Spleen (tissue), 13 donors: ENCODE data around the gene PCSK6. TPM values are rescaled to one million over a fixed set of nuclear protein-coding genes. Genes with fewer than 3 reads are reported as not detected.

ENCODE experiments used
- DNase-seq: peaks from one replicate; pipeline ENCODE4 v3.0.0-alpha.2; 2020
- H3K27ac ChIP-seq, 8 donors: fragments of 200-600 bp; sonication (generic) in 7 of 8; 1 replicate in 4 of 8; 2 replicates in 4 of 8; pipeline versions ENCODE4 v1.5.0 to v1.8.0; 2016 to 2021; ENCODE audit warnings: inconsistent platforms in 4 of 8, mild to moderate bottlenecking in 4 of 8, moderate library complexity in 1 of 8
- H3K27me3 ChIP-seq, 7 donors: fragments of 200-600 bp; sonication (generic) in 6 of 7; replicated peaks in 1 of 7; 1 replicate in 4 of 7; 2 replicates in 3 of 7; pipeline versions ENCODE4 v1.5.0 to v1.8.0; 2016 to 2021; ENCODE audit warnings: inconsistent platforms in 3 of 7, mild to moderate bottlenecking in 1 of 7
- H3K36me3 ChIP-seq, 6 donors: fragments of 200-600 bp; sonication (generic) in 5 of 6; 1 replicate in 4 of 6; 2 replicates in 2 of 6; pipeline versions ENCODE4 v1.5.0 to v1.8.0; 2016 to 2021; ENCODE audit warnings: inconsistent platforms in 2 of 6
- H3K4me1 ChIP-seq, 6 donors: fragments of 200-600 bp; sonication (generic) in 5 of 6; 1 replicate in 3 of 6; 2 replicates in 3 of 6; pipeline versions ENCODE4 v1.5.0 to v1.8.0; 2016 to 2021; ENCODE audit warnings: inconsistent platforms in 3 of 6
- H3K4me3 ChIP-seq, 8 donors: fragments of 200-600 bp; sonication (generic) in 7 of 8; 1 replicate in 4 of 8; 2 replicates in 4 of 8; pipeline versions ENCODE4 v1.5.0 to v1.8.0; 2016 to 2021; ENCODE audit warnings: inconsistent platforms in 4 of 8, mild to moderate bottlenecking in 4 of 8, moderate library complexity in 2 of 8
- H3K9me3 ChIP-seq, 8 donors: fragments of 200-600 bp; sonication (generic) in 7 of 8; 1 replicate in 4 of 8; 2 replicates in 4 of 8; pipeline versions ENCODE4 v1.5.0 to v1.8.0; 2016 to 2021; ENCODE audit warnings: inconsistent platforms in 4 of 8
- POLR2A ChIP-seq, 3 donors: fragments of 450-650 bp; IDR thresholded peaks; one replicate each; pipeline ENCODE4 v1.5.1; 2017; ENCODE audit warnings: antibody characterized with exemption in 3 of 3, mild to moderate bottlenecking in 1 of 3
- POLR2AphosphoS5 ChIP-seq, 3 donors: sonication (generic); formaldehyde crosslinking; IDR thresholded peaks; one replicate each; pipeline ENCODE4 v1.5.1; 2017; ENCODE audit warnings: antibody characterized with exemption in 3 of 3
- WGBS, 5 donors: extraction: QIAGEN DNeasy Blood & Tissue Kit in 3 of 5; methylation state at CpG; one replicate each; pipeline versions ENCODE4 v1.1.5 to v1.1.7; 2013 to 2018; 5-methylcytosine and 5-hydroxymethylcytosine counted together
- intact Hi-C: fragments of 100-400 bp; cut with DNase I; formaldehyde crosslinking; loops from one replicate; pipeline ENCODE4 v1.15.0; 2023; ENCODE audit warnings: low total_unique reads
- long read RNA-seq, 2 donors: transcript quantifications; one replicate each; lab custom pipeline, GENCODE V29; 2026
- polyA plus RNA-seq, 3 donors: library from polyadenylated mRNA; stranded (reverse); fragments of 200-250 nt; gene quantifications; one replicate each; pipeline ENCODE4 v1.2.1, GENCODE V29; 2013
- total RNA-seq, 7 donors: library from RNA; depleted of rRNA in 3 of 7; stranded (reverse); fragments of >200 nt in 3 of 7; fragmentation: NEBNext Ultra II Directional in 4 of 7; extraction: Animal tissue kit (Norgen Biotek cat#: 25700) in 4 of 7; gene quantifications; one replicate each; pipeline versions ENCODE4 v1.1.0 to v1.2.1, GENCODE V29; 2016 to 2021
- TF ChIP-seq, protein P1 (sequence below), 11 experiments: fragments of 200-600 bp in 7 of 11; fragments of 450-650 bp in 4 of 11; sonication (generic) in 4 of 11; IDR thresholded peaks in 8 of 11; conservative IDR thresholded peaks in 3 of 11; 1 replicate in 7 of 11; 2 replicates in 4 of 11; pipeline versions ENCODE4 v1.4.0 to v1.8.0; 2016 to 2021; ENCODE audit warnings: antibody characterized with exemption in 11 of 11, inconsistent platforms in 4 of 11, mild to moderate bottlenecking in 1 of 11
- donor health status: healthy with polysubstance abuse.
- donor health status: DM: no; HTN: no; CAD: no; lungs with moderate emphysema.
- donor health status: DM: no; HTN: no; CAD: no.
- donor health status: Bipolar disorder and iron deficiency.
- donor health status: healthy.
- donor health status: DM: no; HTN: no; CAD: no.
- donor health status: DM: yes; HTN: yes; CAD: no.

The PCSK6 gene
- total RNA-seq (100 to 1,000 TPM; 167 to 403 (median 304) TPM), polyA plus RNA-seq (10 to 100 TPM in 2 of 3 donors, 1 to 10 TPM in 1; 10.0 to 39.8 (median 21.7) TPM)
- long read RNA-seq, donor 1, full-length matches to known transcripts, result 6 of 6 reads
- long read RNA-seq, donor 1, partial matches to known transcripts, result 0 of 6 reads
- long read RNA-seq, donor 1, other reads (novel, unspliced or antisense), result 0 of 6 reads
- long read RNA-seq, donor 2, full-length matches to known transcripts, result 6 of 6 reads
- long read RNA-seq, donor 2, partial matches to known transcripts, result 0 of 6 reads
- long read RNA-seq, donor 2, other reads (novel, unspliced or antisense), result 0 of 6 reads

DNA sequence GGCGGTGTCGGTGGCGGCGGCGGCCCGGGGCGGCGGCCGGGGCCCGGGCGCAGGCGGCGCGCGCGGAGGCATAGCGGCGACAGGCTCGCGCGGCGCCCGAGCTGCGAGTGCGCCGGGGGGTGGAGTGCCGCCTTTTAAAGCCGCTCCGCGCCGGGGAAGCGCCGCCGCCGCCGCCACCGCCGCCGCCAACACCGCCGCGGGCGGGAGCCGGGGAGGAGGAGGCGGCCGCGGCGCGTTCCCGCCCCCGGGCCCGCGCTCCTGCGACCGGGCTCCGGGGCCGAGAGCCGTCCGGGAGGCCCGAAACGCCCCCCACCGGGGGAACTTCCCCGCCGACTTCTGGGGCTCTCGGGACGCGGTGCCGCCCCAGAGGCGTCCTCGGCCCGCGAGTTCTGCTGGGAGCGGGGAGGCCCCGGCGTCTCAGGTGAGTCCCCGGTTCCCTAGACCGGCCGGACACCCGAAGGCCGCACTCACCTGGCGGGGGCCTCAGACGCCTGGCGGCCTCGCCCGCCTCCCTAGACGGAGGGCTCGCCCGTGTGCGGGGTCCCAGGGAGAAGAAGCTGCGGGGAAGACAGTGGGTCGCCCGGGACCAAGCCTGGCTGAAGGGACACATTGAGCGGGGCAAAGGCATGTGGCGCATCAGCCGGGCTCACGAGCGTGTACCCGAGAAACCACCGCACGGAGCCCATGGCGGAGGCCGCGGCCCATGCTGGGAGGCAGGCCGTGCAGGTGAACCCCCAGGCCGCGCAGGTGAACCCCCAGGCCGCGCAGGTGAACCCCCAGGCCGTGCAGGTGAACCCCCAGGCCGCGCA, at the start of gene PCSK6:
Gene PCSK6 (minus strand): TSS at position 109 of the 809 bp plus-strand sequence. CDS start 37 bp downstream, at position 72.
- H3K4me1 ChIP-seq, result peaks cover 0 to 42% (median 14%) of the 10 kb centered on the region in 6 donors
- peaks cover 0 to 79% (median 24%) of the 10 kb centered on the region in 7 donors for H3K27me3 ChIP-seq
- peak within 1 kb of the TSS; percentile 53 to 87 (median 80) for H3K27ac ChIP-seq
- intact Hi-C loops, result no loop called here
- peaks cover 0 to 2% (median 0%) of the 10 kb centered on the region in 6 donors for H3K36me3 ChIP-seq
- TF ChIP-seq POLR2A (IDR thresholded peaks at IDR 0.05) (no peak), POLR2AphosphoS5 (IDR thresholded peaks at IDR 0.05) (peak; percentile 40 to 70 (median 60))
- TF ChIP-seq, protein P1, sequence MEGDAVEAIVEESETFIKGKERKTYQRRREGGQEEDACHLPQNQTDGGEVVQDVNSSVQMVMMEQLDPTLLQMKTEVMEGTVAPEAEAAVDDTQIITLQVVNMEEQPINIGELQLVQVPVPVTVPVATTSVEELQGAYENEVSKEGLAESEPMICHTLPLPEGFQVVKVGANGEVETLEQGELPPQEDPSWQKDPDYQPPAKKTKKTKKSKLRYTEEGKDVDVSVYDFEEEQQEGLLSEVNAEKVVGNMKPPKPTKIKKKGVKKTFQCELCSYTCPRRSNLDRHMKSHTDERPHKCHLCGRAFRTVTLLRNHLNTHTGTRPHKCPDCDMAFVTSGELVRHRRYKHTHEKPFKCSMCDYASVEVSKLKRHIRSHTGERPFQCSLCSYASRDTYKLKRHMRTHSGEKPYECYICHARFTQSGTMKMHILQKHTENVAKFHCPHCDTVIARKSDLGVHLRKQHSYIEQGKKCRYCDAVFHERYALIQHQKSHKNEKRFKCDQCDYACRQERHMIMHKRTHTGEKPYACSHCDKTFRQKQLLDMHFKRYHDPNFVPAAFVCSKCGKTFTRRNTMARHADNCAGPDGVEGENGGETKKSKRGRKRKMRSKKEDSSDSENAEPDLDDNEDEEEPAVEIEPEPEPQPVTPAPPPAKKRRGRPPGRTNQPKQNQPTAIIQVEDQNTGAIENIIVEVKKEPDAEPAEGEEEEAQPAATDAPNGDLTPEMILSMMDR (IDR thresholded peaks at IDR 0.05 in 8 of 11, conservative IDR thresholded peaks at IDR 0.05 in 3 of 11), result no peak
- no peaks in the 10 kb centered on the region for H3K9me3 ChIP-seq
- WGBS, 5 donors, result 21 to 55% (median 34%) methylated on average over 40 to 111 of the region's 111 CpGs
- H3K4me3 ChIP-seq, result peak within 1 kb of the TSS; percentile 27 to 71 (median 43)
- peak; percentile 76 for DNase-seq

DNA sequence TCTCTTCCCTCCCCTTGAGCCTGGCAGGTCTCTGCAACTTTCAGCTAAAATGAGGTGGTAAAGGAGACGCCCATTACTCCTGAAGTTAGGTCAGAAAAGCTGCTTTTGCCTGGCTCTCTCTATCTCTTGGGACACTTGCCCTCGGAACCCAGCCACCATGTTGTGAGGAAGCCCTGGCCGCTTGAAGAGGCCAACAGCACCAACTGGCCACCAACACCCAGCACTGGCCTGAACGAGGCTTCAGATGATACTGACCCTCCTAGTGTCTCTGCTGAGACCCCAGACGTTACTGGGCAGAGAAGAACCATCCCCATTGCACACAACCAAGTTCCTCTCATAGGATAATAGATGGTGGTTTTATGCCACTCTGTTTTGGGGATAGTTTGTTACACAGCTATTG, 49.5 kb upstream of the PCSK6 start:
- DNase-seq, result no peak
- TF ChIP-seq POLR2AphosphoS5 (IDR thresholded peaks at IDR 0.05) (no peak), POLR2A (IDR thresholded peaks at IDR 0.05) (no peak)
- TF ChIP-seq, protein P1 (IDR thresholded peaks at IDR 0.05 in 8 of 11, conservative IDR thresholded peaks at IDR 0.05 in 3 of 11), result no peak
- Histone ChIP-seq H3K27ac (no peak overlapping the region), H3K36me3 (no peaks in the 10 kb centered on the region), H3K9me3 (peaks cover 0 to 5% (median 0%) of the 10 kb centered on the region in 8 donors), H3K27me3 (peaks cover 0 to 13% (median 0%) of the 10 kb centered on the region in 7 donors), H3K4me3 (no peak overlapping the region), H3K4me1 (peaks cover 0 to 6% (median 0%) of the 10 kb centered on the region in 6 donors)
- 82 to 97% (median 87%) methylated on average over 5 of the region's 5 CpGs for WGBS, 5 donors
- intact Hi-C loops, result no loop called here

DNA sequence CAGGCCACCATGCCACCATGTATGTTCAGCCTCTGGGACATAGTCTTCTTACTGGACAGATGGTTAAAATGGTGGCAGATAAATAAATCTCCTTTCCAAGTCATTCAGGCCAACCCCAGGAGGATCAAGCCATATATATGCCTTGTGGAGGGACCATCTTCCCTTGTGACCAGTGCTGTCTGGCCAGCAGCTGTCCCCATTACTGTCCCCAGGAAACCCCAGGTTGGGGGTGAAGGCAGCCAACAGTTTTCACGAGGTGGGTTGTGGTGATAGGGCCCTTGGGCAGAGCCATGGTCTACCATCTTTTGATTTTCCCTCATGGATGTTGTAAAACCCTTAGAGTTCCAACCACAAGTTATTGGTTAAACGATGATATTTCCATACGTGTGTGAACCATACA, 48.7 kb upstream of the PCSK6 start:
- no peak for DNase-seq
- 77 to 94% (median 84%) methylated on average over 3 of the region's 3 CpGs for WGBS, 5 donors
- peak overlapping the region in 4 of 8 donors; percentile 20 to 48 (median 26) for H3K27ac ChIP-seq

More for the DNA sequence above, 48.7 kb upstream of the PCSK6 start:
- H3K9me3 ChIP-seq, result peaks cover 0 to 5% (median 0%) of the 10 kb centered on the region in 8 donors
- no peaks in the 10 kb centered on the region for H3K36me3 ChIP-seq
- H3K4me3 ChIP-seq, result no peak overlapping the region
- peaks cover 0 to 5% (median 0%) of the 10 kb centered on the region in 7 donors for H3K27me3 ChIP-seq
- TF ChIP-seq POLR2A (IDR thresholded peaks at IDR 0.05) (no peak), POLR2AphosphoS5 (IDR thresholded peaks at IDR 0.05) (no peak)
- TF ChIP-seq, protein P1 (IDR thresholded peaks at IDR 0.05 in 8 of 11, conservative IDR thresholded peaks at IDR 0.05 in 3 of 11), result no peak
- H3K4me1 ChIP-seq, result peaks cover 0 to 6% (median 0%) of the 10 kb centered on the region in 6 donors
- intact Hi-C loops, result no loop called here
